AG04449 (cell line): ENCODE results near the gene ZNF165.
"Not testable (repeated sequence)": the region's sequence is repeated elsewhere in the genome, so short reads cannot be mapped to it uniquely, and the experiment has no call there.

Source experiments
- CTCF ChIA-PET: fragments of 350-600 bp; formaldehyde crosslinking; extraction: SDS; loops from one replicate; lab custom pipeline; 2021; ENCODE audit warnings: antibody characterized with exemption; lab: Yijun Ruan, JAX
- POLR2A ChIA-PET: fragments of 400-600, 350-600 bp; formaldehyde crosslinking; extraction: SDS; loops from one replicate; lab custom pipeline; 2020; ENCODE audit warnings: antibody characterized with exemption, inconsistent platforms; lab: Yijun Ruan, JAX
- DNase-seq: peaks from one replicate; pipeline ENCODE4 v3.0.0-alpha.2; 2010; ENCODE audit warnings: low read depth, low spot score
- H3K4me3 ChIP-seq: 2 replicates; pipeline ENCODE4 v1.5.1; 2011; ENCODE audit warnings: low read depth, mild to moderate bottlenecking, control low read depth, low read length
- TF ChIP-seq, protein P1 (sequence below): IDR thresholded peaks from one replicate; pipeline ENCODE4 v1.5.1; 2011; ENCODE audit warnings: mild to moderate bottlenecking, moderate library complexity, low read length, control low read depth, inconsistent platforms; ENCODE audit not compliant: insufficient read depth; ENCODE audit errors: missing control alignments

The ZNF165 gene

DNA sequence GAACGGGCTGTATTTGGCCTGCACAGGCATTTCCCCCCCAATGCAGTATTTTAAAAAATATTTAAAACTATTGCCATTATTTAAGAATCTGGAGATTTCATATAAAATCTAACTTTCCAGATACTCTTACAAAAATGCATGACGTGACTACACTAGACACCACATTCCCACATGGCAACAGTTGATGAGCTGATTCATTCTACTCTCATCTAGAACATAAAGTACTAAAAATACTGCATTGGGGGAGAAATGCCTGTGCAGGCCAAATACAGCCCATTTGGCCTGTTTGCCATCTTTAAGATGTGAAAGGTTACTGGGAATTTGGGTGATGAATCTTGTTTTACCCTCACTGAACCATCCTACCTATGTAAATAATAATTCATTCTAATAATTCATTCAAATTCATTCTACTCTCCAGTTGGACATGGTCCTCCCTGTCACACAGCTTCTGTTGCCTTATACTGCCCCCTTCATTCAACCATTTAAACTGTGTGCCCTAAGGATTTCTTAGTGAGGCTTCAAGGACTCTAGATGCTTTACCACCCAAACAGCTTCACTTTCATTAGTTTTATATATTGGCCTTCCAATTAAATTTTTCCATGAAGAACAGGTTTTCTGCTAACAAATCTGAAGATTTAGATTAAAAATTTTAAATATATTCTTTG is 37.1 kb downstream of the ZNF165 start:
- H3K4me3 ChIP-seq, result no peak overlapping the region
- no peak for DNase-seq
- CTCF ChIA-PET, result interaction anchor here (1.1 to 4.2 kb wide), 3 partner anchors 10 to 238 kb away, joined by 3 to 24 read pairs (median 6); no protein-coding TSS in a partner anchor
- TF ChIP-seq, protein P1, sequence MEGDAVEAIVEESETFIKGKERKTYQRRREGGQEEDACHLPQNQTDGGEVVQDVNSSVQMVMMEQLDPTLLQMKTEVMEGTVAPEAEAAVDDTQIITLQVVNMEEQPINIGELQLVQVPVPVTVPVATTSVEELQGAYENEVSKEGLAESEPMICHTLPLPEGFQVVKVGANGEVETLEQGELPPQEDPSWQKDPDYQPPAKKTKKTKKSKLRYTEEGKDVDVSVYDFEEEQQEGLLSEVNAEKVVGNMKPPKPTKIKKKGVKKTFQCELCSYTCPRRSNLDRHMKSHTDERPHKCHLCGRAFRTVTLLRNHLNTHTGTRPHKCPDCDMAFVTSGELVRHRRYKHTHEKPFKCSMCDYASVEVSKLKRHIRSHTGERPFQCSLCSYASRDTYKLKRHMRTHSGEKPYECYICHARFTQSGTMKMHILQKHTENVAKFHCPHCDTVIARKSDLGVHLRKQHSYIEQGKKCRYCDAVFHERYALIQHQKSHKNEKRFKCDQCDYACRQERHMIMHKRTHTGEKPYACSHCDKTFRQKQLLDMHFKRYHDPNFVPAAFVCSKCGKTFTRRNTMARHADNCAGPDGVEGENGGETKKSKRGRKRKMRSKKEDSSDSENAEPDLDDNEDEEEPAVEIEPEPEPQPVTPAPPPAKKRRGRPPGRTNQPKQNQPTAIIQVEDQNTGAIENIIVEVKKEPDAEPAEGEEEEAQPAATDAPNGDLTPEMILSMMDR, result no peak
- POLR2A ChIA-PET, result interaction anchor here (0.6 to 0.7 kb wide), 2 partner anchors 13 to 232 kb away, joined by 3 read pairs; partner anchors contain the start of gene ZKSCAN3

DNA sequence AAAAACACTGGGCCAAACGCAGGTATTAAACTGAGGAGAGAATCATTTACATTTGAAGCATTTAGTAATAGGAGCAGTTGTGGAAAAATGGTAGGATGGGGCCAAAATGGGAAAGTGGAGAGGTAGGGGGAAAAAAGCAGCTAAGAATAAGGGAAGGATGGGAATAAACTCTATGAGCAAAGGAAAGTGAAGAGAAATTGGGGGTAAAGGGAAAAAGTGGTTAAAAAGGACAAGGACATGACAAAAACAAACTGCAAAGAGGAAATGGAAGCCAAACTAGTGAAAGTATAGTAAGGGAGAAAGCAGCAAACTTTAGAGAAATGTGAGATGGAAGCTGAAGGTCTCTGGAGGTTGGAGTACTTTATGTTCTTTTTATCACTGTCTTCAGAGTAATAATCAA is 37.8 kb downstream of the ZNF165 start:
- CTCF ChIA-PET, result interaction anchor here (1.5 to 4.2 kb wide), 2 partner anchors 14 to 238 kb away, joined by 6 to 24 read pairs; no protein-coding TSS in a partner anchor
- POLR2A ChIA-PET, result interaction anchor here (0.7 kb wide), 1 partner anchor 13 kb away, joined by 3 read pairs; no protein-coding TSS in a partner anchor
- no peak for DNase-seq
- H3K4me3 ChIP-seq, result no peak overlapping the region
- TF ChIP-seq, protein P1, result no peak

DNA sequence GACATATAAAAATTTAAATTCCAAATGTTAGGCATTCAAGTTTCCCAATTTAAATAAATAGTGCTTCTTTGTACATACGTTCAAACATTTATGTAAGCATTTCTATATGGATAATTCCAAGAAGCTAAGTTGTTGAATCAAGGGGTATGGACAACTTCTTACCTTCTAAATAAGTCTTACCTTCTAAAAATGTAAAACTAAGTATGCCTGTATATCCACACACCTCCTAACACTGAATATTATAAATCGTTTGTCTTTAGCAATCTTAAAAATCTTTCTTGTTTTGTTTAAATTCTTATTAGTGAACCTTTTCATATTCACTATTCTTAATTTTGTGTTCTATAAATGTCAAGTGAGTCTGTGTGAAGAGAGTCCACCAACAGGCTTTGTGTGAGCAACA is 41.5 kb downstream of the ZNF165 start:
- no peak for DNase-seq
- TF ChIP-seq, protein P1, result no peak
- CTCF ChIA-PET, result no interaction called here
- POLR2A ChIA-PET, result no interaction called here
- no peak overlapping the region for H3K4me3 ChIP-seq

DNA sequence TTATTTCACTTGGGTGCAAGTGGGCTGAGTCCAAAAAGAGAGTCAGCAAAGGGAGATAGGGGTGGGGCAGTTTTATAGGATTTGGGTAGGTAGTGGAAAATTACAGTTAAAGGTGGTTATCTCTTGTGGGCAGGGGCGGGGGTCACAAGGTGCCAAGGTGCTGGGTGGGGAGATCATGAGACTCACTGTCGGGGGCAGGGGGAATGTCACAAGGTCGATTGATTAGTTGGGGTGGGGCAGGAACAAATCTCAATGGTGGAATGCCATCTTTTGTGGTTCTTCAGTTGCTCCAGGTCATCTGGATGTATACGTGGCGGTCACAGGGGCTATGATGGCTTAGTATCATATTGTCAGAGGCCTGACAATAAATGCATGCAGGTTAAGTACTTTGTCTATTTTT is 41.9 kb downstream of the ZNF165 start:
- H3K4me3 ChIP-seq, DNase-seq, POLR2A ChIA-PET: not testable (repeated sequence)
- CTCF ChIA-PET, result interaction anchor here (1.2 kb wide), 1 partner anchor 17 kb away, joined by 4 read pairs; no protein-coding TSS in a partner anchor

DNA sequence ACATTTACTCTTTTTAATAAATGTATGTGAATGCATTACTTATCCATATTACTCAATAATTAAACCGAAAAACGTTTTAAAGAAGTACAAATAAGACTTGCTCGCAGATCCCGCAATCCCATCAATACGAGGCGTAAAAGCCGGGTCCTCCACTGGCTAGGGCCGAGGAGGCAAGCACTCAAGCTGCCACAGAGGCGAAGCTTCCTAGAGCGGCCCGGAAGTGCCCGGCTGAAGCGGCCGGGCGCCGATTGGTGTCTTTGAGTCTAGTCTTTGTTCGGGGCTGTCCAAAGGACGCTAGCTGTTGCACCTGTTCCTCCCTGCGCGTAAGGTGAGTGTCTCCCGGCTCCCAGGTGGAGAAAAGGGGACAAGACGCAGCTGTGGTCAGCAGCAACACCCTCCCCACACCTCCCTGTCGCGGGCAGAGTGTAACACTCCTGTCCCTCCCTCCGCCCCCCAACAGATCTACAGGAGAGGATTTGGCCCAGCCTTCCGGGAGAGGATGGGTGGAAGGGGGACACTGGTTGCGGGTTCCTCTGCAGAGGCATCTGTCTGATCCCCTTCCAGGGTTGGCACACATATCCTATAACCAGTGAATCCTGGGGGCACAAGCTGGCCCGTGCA is 44.1 kb downstream of the ZNF165 start, which contains the start of gene ZSCAN16:
Gene ZSCAN16 (plus strand): TSS at position 260 of the 621 bp plus-strand sequence. CDS start 835 bp downstream, outside the sequence.
- DNase-seq, result no peak
- TF ChIP-seq, protein P1, result no peak
- peak within 1 kb of the TSS; percentile 70 for H3K4me3 ChIP-seq
- ChIA-PET CTCF (interaction anchor here (1.1 to 1.3 kb wide), 3 partner anchors 9 to 232 kb away, joined by 3 to 4 read pairs (median 3); no protein-coding TSS in a partner anchor), POLR2A (interaction anchor here (0.6 to 1.1 kb wide), 4 partner anchors 12 to 157 kb away, joined by 3 to 4 read pairs (median 3); partner anchors contain the start of genes PGBD1 and ZKSCAN8)

DNA sequence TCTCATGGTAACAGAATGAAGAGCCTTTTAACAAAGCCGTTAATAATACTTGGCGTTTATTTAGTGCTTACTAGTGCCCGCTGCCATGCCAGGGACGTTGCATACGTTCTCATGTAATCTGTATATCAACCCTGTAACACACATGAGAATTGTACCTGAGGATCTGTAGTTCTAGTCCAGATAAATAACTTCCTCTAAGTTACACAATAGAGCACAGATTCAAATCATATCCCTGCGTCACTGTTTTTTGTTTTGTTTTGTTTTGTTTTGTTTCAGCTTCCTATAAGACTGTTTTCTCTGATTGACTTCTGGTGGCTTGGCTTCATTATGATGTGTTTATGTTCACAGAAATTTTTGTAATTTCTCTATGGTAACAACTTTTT is 44.6 kb downstream of the ZNF165 start:
- DNase-seq, result no peak
- POLR2A ChIA-PET, result interaction anchor here (0.6 to 1.1 kb wide), 4 partner anchors 12 to 157 kb away, joined by 3 to 4 read pairs (median 3); partner anchors contain the start of genes PGBD1 and ZKSCAN8
- CTCF ChIA-PET, result interaction anchor here (1.1 to 1.3 kb wide), 3 partner anchors 10 to 231 kb away, joined by 3 to 4 read pairs (median 3); no protein-coding TSS in a partner anchor
- peak overlapping the region; percentile 70 for H3K4me3 ChIP-seq
- TF ChIP-seq, protein P1, result no peak
